ENCODE measurements around the gene MAD1L1.

GRCh38 chr7:1855725-1856160 is 377.0 kb downstream of the MAD1L1 start:
- TF ChIP-seq EZH2phosphoT487 (IDR thresholded peaks at IDR 0.05; ENCODE audit: insufficient read depth, low read depth) (no peak), EZH2 (IDR thresholded peaks at IDR 0.05; ENCODE audit: insufficient read depth, poor library complexity, severe bottlenecking) (no peak)
